ENCODE data around the gene NELFB.

Gene NELFB

GRCh38 chr9:137314561-137315560 lies 59.7 kb downstream of the NELFB start:
- TF ChIP-seq CTCF (IDR thresholded peaks at IDR 0.05) = no peak

GRCh38 chr9:137315581-137316011 lies 60.5 kb downstream of the NELFB start:
- no peak for TF ChIP-seq CTCF (IDR thresholded peaks at IDR 0.05)

GRCh38 chr9:137316012-137316981 lies 61.2 kb downstream of the NELFB start:
- no peak for TF ChIP-seq CTCF (IDR thresholded peaks at IDR 0.05)

GRCh38 chr9:137317021-137317717 lies 62.0 kb downstream of the NELFB start:
- no peak for TF ChIP-seq CTCF (IDR thresholded peaks at IDR 0.05)

GRCh38 chr9:137317718-137318511 lies 62.8 kb downstream of the NELFB start:
- no peak for TF ChIP-seq CTCF (IDR thresholded peaks at IDR 0.05)

- TF ChIP-seq CTCF (IDR thresholded peaks at IDR 0.05) = no peak
Measured at GRCh38 chr9:137318602-137319001, 63.5 kb downstream of the NELFB start.
